ENCODE results near the gene SIGMAR1.
A peak's percentile ranks its signal among the peaks of the same experiment; 100 is the strongest.

Gene SIGMAR1

GRCh38 chr9:34636791-34637355 is 714 bp downstream of the SIGMAR1 start:
- H3K27me3 ChIP-seq (ENCODE audit: insufficient read depth, low read length, poor library complexity, severe bottlenecking), result no peaks in the 10 kb centered on the region
- no peaks in the 10 kb centered on the region for H3K9me3 ChIP-seq (ENCODE audit: insufficient read depth, low read depth, low read length)
- H4K20me1 ChIP-seq (ENCODE audit: insufficient read depth, low read length, poor library complexity, severe bottlenecking), result peaks cover 13% of the 10 kb centered on the region
- peaks cover 27% of the 10 kb centered on the region for H3K4me1 ChIP-seq (ENCODE audit: insufficient read depth, low read length, poor library complexity, severe bottlenecking)
- H3K4me3 ChIP-seq (ENCODE audit: low read length, poor library complexity, severe bottlenecking), result peak overlapping the region; percentile 94
- peak overlapping the region; percentile 75; the same call in 1 of the 2 replicates for H2AFZ ChIP-seq (ENCODE audit: low read length)
- H3K9me2 ChIP-seq (replicated peaks; ENCODE audit: low read depth, low read length), result no peaks in the 10 kb centered on the region
- H3K4me2 ChIP-seq (ENCODE audit: low read depth, low read length, poor library complexity, severe bottlenecking), result peak overlapping the region; percentile 91
- peak overlapping the region; percentile 75 for H3K9ac ChIP-seq (ENCODE audit: low read depth, low read length, poor library complexity, severe bottlenecking)
- TF ChIP-seq CTCF (conservative IDR thresholded peaks at IDR 0.05; ENCODE audit: low read length) (no peak), EZH2phosphoT487 (IDR thresholded peaks at IDR 0.05; ENCODE audit: borderline replicate concordance) (no peak)
- H3K79me2 ChIP-seq (ENCODE audit: insufficient read depth, low read length), result peaks cover 25% of the 10 kb centered on the region
- H3F3A ChIP-seq (ENCODE audit: low read depth), result no peaks in the 10 kb centered on the region
- no peaks in the 10 kb centered on the region for H3K36me3 ChIP-seq (ENCODE audit: insufficient read depth, low read length)

GRCh38 chr9:34635556-34635955 is 2.0 kb downstream of the SIGMAR1 start:
- no peak overlapping the region for H2AFZ ChIP-seq (ENCODE audit: low read length)
- H3K9me3 ChIP-seq (ENCODE audit: insufficient read depth, low read depth, low read length), result no peaks in the 10 kb centered on the region
- no peaks in the 10 kb centered on the region for H3K36me3 ChIP-seq (ENCODE audit: insufficient read depth, low read length)
- no peaks in the 10 kb centered on the region for H3F3A ChIP-seq (ENCODE audit: low read depth)
- peaks cover 5% of the 10 kb centered on the region for H3K27me3 ChIP-seq (ENCODE audit: insufficient read depth, low read length, poor library complexity, severe bottlenecking)
- peaks cover 13% of the 10 kb centered on the region for H4K20me1 ChIP-seq (ENCODE audit: insufficient read depth, low read length, poor library complexity, severe bottlenecking)
- peak overlapping the region; percentile 94 for H3K4me3 ChIP-seq (ENCODE audit: low read length, poor library complexity, severe bottlenecking)
- H3K4me1 ChIP-seq (ENCODE audit: insufficient read depth, low read length, poor library complexity, severe bottlenecking), result peaks cover 27% of the 10 kb centered on the region
- no peak for TF ChIP-seq EZH2phosphoT487 (IDR thresholded peaks at IDR 0.05; ENCODE audit: borderline replicate concordance)
- no peak for TF ChIP-seq CTCF (conservative IDR thresholded peaks at IDR 0.05; ENCODE audit: low read length)
- no peaks in the 10 kb centered on the region for H3K9me2 ChIP-seq (replicated peaks; ENCODE audit: low read depth, low read length)
- H3K4me2 ChIP-seq (ENCODE audit: low read depth, low read length, poor library complexity, severe bottlenecking), result peak overlapping the region; percentile 91
- peak overlapping the region; percentile 75 for H3K9ac ChIP-seq (ENCODE audit: low read depth, low read length, poor library complexity, severe bottlenecking)
- peaks cover 25% of the 10 kb centered on the region for H3K79me2 ChIP-seq (ENCODE audit: insufficient read depth, low read length)

GRCh38 chr9:34634551-34635248 is 2.9 kb downstream of the SIGMAR1 start:
- no peak for TF ChIP-seq EZH2phosphoT487 (IDR thresholded peaks at IDR 0.05; ENCODE audit: borderline replicate concordance)
- TF ChIP-seq CTCF (conservative IDR thresholded peaks at IDR 0.05; ENCODE audit: low read length), result no peak
- H3K79me2 ChIP-seq (ENCODE audit: insufficient read depth, low read length), result peaks cover 25% of the 10 kb centered on the region
- H2AFZ ChIP-seq (ENCODE audit: low read length), result no peak overlapping the region
- no peaks in the 10 kb centered on the region for H3F3A ChIP-seq (ENCODE audit: low read depth)
- no peaks in the 10 kb centered on the region for H3K36me3 ChIP-seq (ENCODE audit: insufficient read depth, low read length)
- H3K9me2 ChIP-seq (replicated peaks; ENCODE audit: low read depth, low read length), result no peaks in the 10 kb centered on the region
- no peak overlapping the region for H3K4me3 ChIP-seq (ENCODE audit: low read length, poor library complexity, severe bottlenecking)
- H3K9ac ChIP-seq (ENCODE audit: low read depth, low read length, poor library complexity, severe bottlenecking), result peak overlapping the region; percentile 75
- H3K4me1 ChIP-seq (ENCODE audit: insufficient read depth, low read length, poor library complexity, severe bottlenecking), result peaks cover 27% of the 10 kb centered on the region
- peaks cover 9% of the 10 kb centered on the region for H3K27me3 ChIP-seq (ENCODE audit: insufficient read depth, low read length, poor library complexity, severe bottlenecking)
- H3K4me2 ChIP-seq (ENCODE audit: low read depth, low read length, poor library complexity, severe bottlenecking), result no peak overlapping the region
- peaks cover 13% of the 10 kb centered on the region for H4K20me1 ChIP-seq (ENCODE audit: insufficient read depth, low read length, poor library complexity, severe bottlenecking)
- H3K9me3 ChIP-seq (ENCODE audit: insufficient read depth, low read depth, low read length), result no peaks in the 10 kb centered on the region

All from Loucy (cell line).